HK-2 (cell line): ENCODE data around the gene DUSP22.

Experiments
- DNase-seq: peaks from one replicate; pipeline ENCODE4 v3.0.0-alpha.2; 2018; ENCODE audit not compliant: unreplicated experiment

Gene DUSP22

GRCh38 chr6:296151-297122, 4.2 kb downstream of the DUSP22 start:
- no peak for DNase-seq

- DNase-seq, result no peak
These were observed 5.4 kb downstream of the DUSP22 start for GRCh38 chr6:297571-298232.

DNA sequence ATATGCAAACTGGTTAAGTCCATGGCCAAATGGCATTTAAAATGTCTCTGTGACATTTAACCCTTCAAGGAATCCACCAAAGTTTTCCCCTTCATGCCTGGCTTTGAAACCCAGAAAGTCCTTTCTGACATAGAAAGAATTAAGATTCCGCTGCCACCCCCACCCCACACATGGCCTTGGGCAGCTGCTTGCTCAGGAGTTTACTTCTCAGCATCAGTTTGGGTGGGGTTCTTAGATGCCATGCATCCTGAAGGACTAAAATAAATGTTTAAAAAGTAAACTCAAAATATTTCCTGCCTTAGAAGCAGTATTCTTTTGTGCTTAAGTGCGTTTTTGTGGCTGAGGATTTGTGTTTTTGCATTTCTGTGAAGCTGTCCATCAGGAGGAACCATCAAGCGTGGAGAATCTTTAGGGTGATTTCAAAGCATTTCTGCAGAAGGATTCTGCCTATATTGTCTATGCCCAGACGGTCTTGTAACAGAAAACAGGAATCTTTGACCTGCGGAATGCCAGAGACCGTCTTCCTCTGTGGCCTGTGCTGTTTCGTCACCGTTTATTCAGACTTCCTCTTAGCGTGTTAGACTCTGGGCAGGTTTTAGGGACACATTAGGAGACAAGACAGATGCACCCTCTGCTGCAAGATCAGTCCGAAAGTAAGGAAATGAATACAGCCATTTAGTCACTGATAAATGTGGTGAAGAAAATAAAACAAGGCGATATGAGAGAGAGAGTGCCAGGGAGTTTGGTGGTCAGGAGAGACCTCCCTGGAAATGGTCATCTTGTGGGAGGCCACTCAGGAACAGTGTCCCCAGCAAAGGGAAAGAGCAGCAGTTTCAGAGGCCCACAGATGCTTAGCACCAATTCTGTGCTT, 6.2 kb downstream of the DUSP22 start:
- no peak for DNase-seq

GRCh38 chr6:299104-299980, 7.1 kb downstream of the DUSP22 start:
- no peak for DNase-seq

DNA sequence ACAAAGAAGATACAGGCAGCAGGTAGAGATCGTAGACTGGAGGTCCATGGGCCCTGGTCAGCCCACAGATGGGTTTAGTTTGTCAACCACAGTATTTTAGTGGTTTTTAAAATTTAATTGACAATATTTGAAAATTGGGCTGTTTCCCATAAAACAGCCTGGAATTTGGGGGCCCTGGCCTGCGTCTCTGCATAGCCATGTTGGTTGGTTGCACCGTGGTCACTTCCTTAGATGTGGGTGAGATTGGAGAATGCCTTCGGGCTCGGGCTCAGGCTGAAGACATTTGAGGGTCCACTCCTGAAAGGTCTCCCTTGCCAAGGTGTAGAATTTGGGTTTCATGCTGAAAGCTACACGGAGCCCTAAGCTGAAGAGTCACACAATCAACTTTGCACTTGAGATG, 7.7 kb downstream of the DUSP22 start:
- no peak for DNase-seq

- no peak for DNase-seq
These were observed 8.4 kb downstream of the DUSP22 start for GRCh38 chr6:300494-301198.

GRCh38 chr6:301526-301925, 9.2 kb downstream of the DUSP22 start:
- DNase-seq, result no peak

DNA sequence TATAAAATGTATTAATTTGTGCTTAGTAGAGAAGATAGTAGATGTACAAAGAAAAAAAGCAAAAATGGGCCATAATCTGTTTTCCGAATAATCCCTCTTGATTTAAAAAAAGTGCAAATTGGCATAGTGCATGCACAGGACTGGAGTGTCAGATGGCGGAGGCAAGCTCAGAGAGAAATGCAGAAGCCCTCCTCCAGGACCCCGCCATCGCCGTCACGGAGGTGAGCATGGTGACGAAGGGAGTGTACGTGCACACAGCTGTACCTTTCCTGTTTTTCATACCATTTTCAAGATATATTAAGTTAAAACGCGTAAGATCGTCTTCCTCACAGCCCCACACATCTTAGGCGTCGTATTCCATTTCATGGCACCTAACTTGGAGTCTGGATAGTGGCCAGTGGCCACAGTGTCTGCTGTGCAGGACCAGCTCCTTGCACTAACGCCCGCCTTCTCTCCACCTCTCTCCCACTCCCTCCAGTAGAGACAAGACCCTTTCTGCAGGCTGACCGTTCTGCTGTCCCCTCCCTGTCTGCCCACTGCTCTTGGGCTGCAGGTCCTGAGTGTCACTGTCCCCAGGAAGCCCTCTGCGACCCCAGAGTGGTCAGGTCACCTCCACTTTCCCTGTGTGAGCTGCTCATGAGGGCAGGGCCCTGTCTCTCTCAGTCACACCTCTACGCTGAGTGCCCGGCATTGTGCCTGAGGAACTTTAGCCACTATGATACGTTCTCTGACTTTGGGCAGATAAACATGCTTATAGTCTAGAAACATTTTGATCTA, 9.8 kb downstream of the DUSP22 start:
- no peak for DNase-seq

GRCh38 chr6:302760-303159, 10.5 kb downstream of the DUSP22 start:
- DNase-seq, result no peak

- DNase-seq, result no peak
These were observed 11.0 kb downstream of the DUSP22 start for GRCh38 chr6:303263-303662.

- no peak for DNase-seq
These were observed 11.8 kb downstream of the DUSP22 start for GRCh38 chr6:303948-304558.

- no peak for DNase-seq
These were observed 12.6 kb downstream of the DUSP22 start for GRCh38 chr6:304833-305370.

DNA sequence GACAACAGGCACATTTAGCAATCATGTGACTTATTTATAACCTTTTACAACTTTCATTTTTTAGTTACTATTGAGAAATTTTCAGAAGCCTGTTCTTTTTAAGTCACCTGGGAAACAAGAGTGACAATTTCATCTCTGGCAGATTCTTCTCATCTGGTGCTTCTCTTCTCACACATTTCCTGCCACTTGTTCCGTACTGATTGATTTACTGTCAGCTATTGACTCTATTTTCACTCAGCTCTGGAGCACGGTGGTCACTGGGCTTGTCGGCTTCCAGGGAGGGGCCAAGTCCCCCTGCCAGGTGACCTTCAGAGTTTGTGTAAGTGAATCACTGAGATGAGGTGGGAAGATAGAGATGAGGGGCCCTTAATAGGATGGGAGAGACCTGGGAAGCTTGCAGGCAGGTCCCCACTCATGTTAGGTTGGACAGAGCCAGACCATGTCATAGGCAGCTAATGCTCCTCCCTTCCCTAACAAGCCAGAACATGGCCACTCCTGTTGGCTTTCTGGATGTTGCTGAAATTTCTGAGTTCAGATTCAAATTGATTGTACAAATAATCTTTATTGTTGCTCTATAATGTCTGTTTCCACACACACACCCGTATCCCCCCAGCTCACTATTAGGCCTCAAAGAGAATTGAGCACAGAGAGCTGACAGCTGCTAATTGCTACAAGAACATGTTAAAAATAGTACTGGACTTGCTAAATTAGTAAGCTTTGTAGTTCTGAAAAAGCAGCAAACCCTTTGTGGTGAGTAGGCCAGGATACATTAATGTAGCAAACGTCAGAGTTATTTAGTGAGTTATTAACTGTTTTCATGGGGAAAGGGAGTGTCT, 13.3 kb downstream of the DUSP22 start:
- no peak for DNase-seq

GRCh38 chr6:306641-307061, 14.4 kb downstream of the DUSP22 start:
- no peak for DNase-seq

DNA sequence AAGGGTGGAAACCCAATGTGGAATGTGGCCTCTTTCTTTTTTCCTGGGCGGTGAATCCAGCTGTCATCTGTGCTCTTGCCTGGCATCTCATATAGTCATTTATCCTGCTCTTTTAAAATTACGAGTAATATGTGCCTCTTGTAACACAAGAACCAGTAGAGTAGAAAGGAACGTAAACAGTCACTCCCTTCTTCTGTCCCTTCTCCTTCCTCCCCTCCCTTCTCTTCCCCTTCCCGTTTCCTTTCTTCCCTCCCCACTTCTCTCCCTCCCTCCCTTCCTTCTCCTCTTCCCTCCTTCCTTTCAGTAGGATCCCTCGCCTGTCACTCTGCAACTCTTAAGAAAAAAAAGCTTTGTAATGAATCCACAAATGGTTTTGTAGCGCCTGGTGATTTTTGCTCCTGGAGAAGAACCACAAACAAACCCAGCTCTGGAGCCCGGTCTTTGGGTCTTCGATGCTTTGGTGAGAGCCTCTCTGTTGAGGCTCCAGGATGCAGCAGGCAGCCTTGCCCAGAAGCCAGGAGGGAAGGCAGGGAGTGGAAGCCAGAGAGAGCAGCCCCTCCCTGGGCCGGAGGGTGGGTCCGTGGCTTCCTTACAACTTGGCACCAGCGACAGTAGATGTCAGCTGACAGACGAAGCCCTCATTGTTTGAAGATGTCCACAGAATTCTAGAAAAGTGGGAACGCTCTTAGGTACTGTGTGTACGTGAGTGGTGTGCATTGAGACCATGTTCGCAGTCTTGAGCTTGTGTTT, 15.0 kb downstream of the DUSP22 start:
- no peak for DNase-seq

GRCh38 chr6:307874-308273, 15.6 kb downstream of the DUSP22 start:
- DNase-seq, result no peak

- DNase-seq, result no peak
These were observed 16.0 kb downstream of the DUSP22 start for GRCh38 chr6:308307-308706.
